ENCODE data around the gene NAB1.

NAB1 gene

GRCh38 chr2:190720276-190720675, 71.4 kb downstream of the NAB1 start:
- TF ChIP-seq GATA1 (IDR thresholded peaks at IDR 0.05; ENCODE audit: low read depth, low read length), result no peak
- no peak for TF ChIP-seq POLR2A (IDR thresholded peaks at IDR 0.05; ENCODE audit: low read length)
- no peak for DNase-seq

- no peak for DNase-seq
- TF ChIP-seq GATA1 (IDR thresholded peaks at IDR 0.05; ENCODE audit: low read depth, low read length) (no peak), POLR2A (IDR thresholded peaks at IDR 0.05; ENCODE audit: low read length) (no peak)
Measured at GRCh38 chr2:190720691-190721090, 71.8 kb downstream of the NAB1 start.

GRCh38 chr2:190722061-190722759, 73.3 kb downstream of the NAB1 start:
- no peak for TF ChIP-seq POLR2A (IDR thresholded peaks at IDR 0.05; ENCODE audit: low read length)
- no peak for TF ChIP-seq GATA1 (IDR thresholded peaks at IDR 0.05; ENCODE audit: low read depth, low read length)
- no peak for DNase-seq

- TF ChIP-seq POLR2A (IDR thresholded peaks at IDR 0.05; ENCODE audit: low read length), result no peak
- no peak for TF ChIP-seq GATA1 (IDR thresholded peaks at IDR 0.05; ENCODE audit: low read depth, low read length)
- DNase-seq, result no peak
Measured at GRCh38 chr2:190722835-190723234, 74.0 kb downstream of the NAB1 start.

- DNase-seq, result no peak
- TF ChIP-seq POLR2A (IDR thresholded peaks at IDR 0.05; ENCODE audit: low read length), result no peak
- TF ChIP-seq GATA1 (IDR thresholded peaks at IDR 0.05; ENCODE audit: low read depth, low read length), result no peak
Measured at GRCh38 chr2:190723397-190724090, 74.7 kb downstream of the NAB1 start.

- TF ChIP-seq GATA1 (IDR thresholded peaks at IDR 0.05; ENCODE audit: low read depth, low read length) (no peak), POLR2A (IDR thresholded peaks at IDR 0.05; ENCODE audit: low read length) (no peak)
Measured at GRCh38 chr2:190726255-190726654, 77.4 kb downstream of the NAB1 start.

GRCh38 chr2:190736355-190736754, 87.5 kb downstream of the NAB1 start:
- DNase-seq, result no peak
- no peak for TF ChIP-seq GATA1 (IDR thresholded peaks at IDR 0.05; ENCODE audit: low read depth, low read length)
- no peak for TF ChIP-seq POLR2A (IDR thresholded peaks at IDR 0.05; ENCODE audit: low read length)

More at GRCh38 chr2:190726255-190726654, 77.4 kb downstream of the NAB1 start:
- no peak for DNase-seq

- no peak for DNase-seq
- TF ChIP-seq GATA1 (IDR thresholded peaks at IDR 0.05; ENCODE audit: low read depth, low read length) (no peak), POLR2A (IDR thresholded peaks at IDR 0.05; ENCODE audit: low read length) (no peak)
Measured at GRCh38 chr2:190740449-190740848, 91.6 kb downstream of the NAB1 start.

All from erythroblast (primary cell).